Renal cortex interstitium (tissue), 11 donors: Measurements from ENCODE around the gene ACTN1. TPM values are rescaled to one million over a fixed set of nuclear protein-coding genes. Genes with fewer than 3 reads are reported as not detected.

Experiments used
- DNase-seq, 11 donors: peaks; one replicate each; pipeline ENCODE4 v3.0.0-alpha.2; 2013; ENCODE audit warnings: low read depth in 9 of 11, low spot score in 4 of 11; ENCODE audit errors: extremely low read depth in 1 of 11
- polyA plus RNA-seq, 3 donors: library from polyadenylated mRNA; unstranded; fragments of 120-200 nt; gene quantifications; one replicate each; pipeline ENCODE4 v1.2.1, GENCODE V29; 2013; ENCODE audit not compliant: insufficient read length in 3 of 3

The ACTN1 gene
- polyA plus RNA-seq, 3 donors = 70.8 to 79.7 (median 71.4) TPM

- no peak for DNase-seq
These were observed 36.0 kb downstream of the ACTN1 start for GRCh38 chr14:68943107-68943506.

- DNase-seq = no peak
These were observed 36.6 kb downstream of the ACTN1 start for GRCh38 chr14:68942296-68943035.

GRCh38 chr14:68941820-68942219 is 37.3 kb downstream of the ACTN1 start:
- DNase-seq = no peak

GRCh38 chr14:68940614-68941185 is 38.4 kb downstream of the ACTN1 start:
- DNase-seq = no peak

- peak in 8 of 11 donors; percentile 58 to 81 (median 72) for DNase-seq
These were observed 39.0 kb downstream of the ACTN1 start for GRCh38 chr14:68939893-68940613.

GRCh38 chr14:68939181-68939892 is 39.8 kb downstream of the ACTN1 start:
- no peak for DNase-seq

- DNase-seq = peak in 1 of 11 donors; percentile 70
These were observed 40.6 kb downstream of the ACTN1 start for GRCh38 chr14:68938271-68939150.

GRCh38 chr14:68937471-68938270 is 41.4 kb downstream of the ACTN1 start:
- DNase-seq = no peak

- no peak for DNase-seq
These were observed 42.1 kb downstream of the ACTN1 start for GRCh38 chr14:68936980-68937379.

GRCh38 chr14:68936476-68936875 is 42.6 kb downstream of the ACTN1 start:
- DNase-seq = no peak

GRCh38 chr14:68935761-68936214 is 43.3 kb downstream of the ACTN1 start:
- no peak for DNase-seq

- no peak for DNase-seq
These were observed 45.0 kb downstream of the ACTN1 start for GRCh38 chr14:68934066-68934465.

GRCh38 chr14:68932686-68933085 is 46.4 kb downstream of the ACTN1 start:
- DNase-seq = no peak

GRCh38 chr14:68932231-68932630 is 46.9 kb downstream of the ACTN1 start:
- no peak for DNase-seq

- DNase-seq = no peak
These were observed 47.5 kb downstream of the ACTN1 start for GRCh38 chr14:68931474-68932051.

- DNase-seq = no peak
These were observed 48.0 kb downstream of the ACTN1 start for GRCh38 chr14:68931063-68931462.

- DNase-seq = no peak
These were observed 49.3 kb downstream of the ACTN1 start for GRCh38 chr14:68929623-68930307.
